Loucy (cell line): Measurements from ENCODE around the gene RPTOR.
"Not testable (repeated sequence)": the region's sequence is repeated elsewhere in the genome, so short reads cannot be mapped to it uniquely, and the experiment has no call there.

Experiments
- H2AFZ ChIP-seq: fragments of 200-600 bp; sonication (generic); 2 replicates; pipeline ENCODE4 v1.6.0; 2016; ENCODE audit warnings: antibody characterized with exemption, mild to moderate bottlenecking, low read length, moderate library complexity
- H3F3A ChIP-seq: fragments of 200-600 bp; 2 replicates; pipeline ENCODE4 v1.6.0; 2016; ENCODE audit warnings: antibody characterized with exemption, low read depth, mild to moderate bottlenecking
- H3K27me3 ChIP-seq: fragments of 200-600 bp; sonication (generic); 2 replicates; pipeline ENCODE4 v1.6.1; 2014; ENCODE audit warnings: low read length, mild to moderate bottlenecking; ENCODE audit not compliant: insufficient read depth, poor library complexity, severe bottlenecking
- H3K36me3 ChIP-seq: fragments of 200-600 bp; sonication (generic); 2 replicates; pipeline ENCODE4 v1.6.1; 2016; ENCODE audit warnings: low read length; ENCODE audit not compliant: insufficient read depth
- H3K4me1 ChIP-seq: fragments of 200-600 bp; sonication (generic); 2 replicates; pipeline ENCODE4 v1.5.1; 2014; ENCODE audit warnings: low read length, mild to moderate bottlenecking; ENCODE audit not compliant: insufficient read depth, poor library complexity, severe bottlenecking
- H3K4me2 ChIP-seq: fragments of 200-600 bp; sonication (generic); 2 replicates; pipeline ENCODE4 v1.6.0; 2014; ENCODE audit warnings: antibody characterized with exemption, low read length, low read depth, mild to moderate bottlenecking; ENCODE audit not compliant: poor library complexity, severe bottlenecking
- H3K4me3 ChIP-seq: fragments of 200-600 bp; sonication (generic); 2 replicates; pipeline ENCODE4 v1.5.1; 2014; ENCODE audit warnings: low read length, mild to moderate bottlenecking, mixed read lengths; ENCODE audit not compliant: poor library complexity, severe bottlenecking
- H3K79me2 ChIP-seq: fragments of 200-600 bp; sonication (generic); 2 replicates; pipeline ENCODE4 v1.6.1; 2014; ENCODE audit warnings: low read length; ENCODE audit not compliant: insufficient read depth
- H3K9ac ChIP-seq: fragments of 200-600 bp; sonication (generic); 2 replicates; pipeline ENCODE4 v1.6.0; 2014; ENCODE audit warnings: mild to moderate bottlenecking, low read depth, low read length, moderate library complexity; ENCODE audit not compliant: poor library complexity, severe bottlenecking
- H3K9me2 ChIP-seq: fragments of 200-600 bp; sonication (generic); replicated peaks from 2 replicates; pipeline ENCODE4 v1.6.1; 2016; ENCODE audit warnings: low read depth, low read length, mixed read lengths
- H3K9me3 ChIP-seq: fragments of 200-600 bp; sonication (generic); 2 replicates; pipeline ENCODE4 v1.6.1; 2014; ENCODE audit warnings: mild to moderate bottlenecking, antibody characterized with exemption, low read length, low read depth; ENCODE audit not compliant: insufficient read depth
- H4K20me1 ChIP-seq: fragments of 200-600 bp; sonication (generic); 2 replicates; pipeline ENCODE4 v1.6.0; 2014; ENCODE audit warnings: antibody characterized with exemption, low read length, mild to moderate bottlenecking; ENCODE audit not compliant: insufficient read depth, poor library complexity, severe bottlenecking
- EZH2phosphoT487 ChIP-seq: fragments of 200-600 bp; IDR thresholded peaks from 2 replicates; pipeline ENCODE4 v1.6.1; 2018; ENCODE audit warnings: antibody characterized with exemption, mild to moderate bottlenecking, moderate library complexity, borderline replicate concordance
- TF ChIP-seq, protein P1 (sequence below): fragments of 200-600 bp; sonication (generic); conservative IDR thresholded peaks from 2 replicates; pipeline ENCODE4 v1.5.1; 2014; ENCODE audit warnings: mild to moderate bottlenecking, antibody characterized with exemption, low read length

The RPTOR gene

DNA sequence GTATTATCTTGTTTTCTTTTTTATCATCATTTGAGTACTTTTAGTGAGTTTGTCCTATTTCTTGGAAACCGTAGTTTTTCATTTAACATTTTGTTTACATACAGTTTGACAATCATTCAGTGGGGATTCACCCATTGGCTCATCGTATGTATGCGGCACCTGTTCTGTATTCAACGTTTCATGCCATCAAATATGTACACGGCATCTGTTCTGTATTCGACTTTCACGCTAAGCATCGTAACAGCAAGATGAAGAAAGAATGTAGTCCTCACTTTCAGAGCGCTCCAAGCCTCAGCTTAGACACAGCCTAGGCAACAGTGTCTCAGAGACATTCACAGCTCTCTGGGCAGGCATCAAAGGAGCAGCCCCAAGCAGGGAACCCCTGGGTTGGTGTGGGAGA, 269.9 kb downstream of the RPTOR start:
- H3K9me3 ChIP-seq: no peaks in the 10 kb centered on the region
- peaks cover 12% of the 10 kb centered on the region; the same call in 1 of the 2 replicates for H3K36me3 ChIP-seq
- H3K9me2 ChIP-seq: no peaks in the 10 kb centered on the region
- no peaks in the 10 kb centered on the region for H3K27me3 ChIP-seq
- no peaks in the 10 kb centered on the region for H4K20me1 ChIP-seq
- no peak overlapping the region for H2AFZ ChIP-seq
- H3K79me2 ChIP-seq: no peaks in the 10 kb centered on the region
- H3K4me1 ChIP-seq: peaks cover 4% of the 10 kb centered on the region
- H3K4me2 ChIP-seq: no peak overlapping the region
- TF ChIP-seq, protein P1, sequence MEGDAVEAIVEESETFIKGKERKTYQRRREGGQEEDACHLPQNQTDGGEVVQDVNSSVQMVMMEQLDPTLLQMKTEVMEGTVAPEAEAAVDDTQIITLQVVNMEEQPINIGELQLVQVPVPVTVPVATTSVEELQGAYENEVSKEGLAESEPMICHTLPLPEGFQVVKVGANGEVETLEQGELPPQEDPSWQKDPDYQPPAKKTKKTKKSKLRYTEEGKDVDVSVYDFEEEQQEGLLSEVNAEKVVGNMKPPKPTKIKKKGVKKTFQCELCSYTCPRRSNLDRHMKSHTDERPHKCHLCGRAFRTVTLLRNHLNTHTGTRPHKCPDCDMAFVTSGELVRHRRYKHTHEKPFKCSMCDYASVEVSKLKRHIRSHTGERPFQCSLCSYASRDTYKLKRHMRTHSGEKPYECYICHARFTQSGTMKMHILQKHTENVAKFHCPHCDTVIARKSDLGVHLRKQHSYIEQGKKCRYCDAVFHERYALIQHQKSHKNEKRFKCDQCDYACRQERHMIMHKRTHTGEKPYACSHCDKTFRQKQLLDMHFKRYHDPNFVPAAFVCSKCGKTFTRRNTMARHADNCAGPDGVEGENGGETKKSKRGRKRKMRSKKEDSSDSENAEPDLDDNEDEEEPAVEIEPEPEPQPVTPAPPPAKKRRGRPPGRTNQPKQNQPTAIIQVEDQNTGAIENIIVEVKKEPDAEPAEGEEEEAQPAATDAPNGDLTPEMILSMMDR: no peak
- TF ChIP-seq EZH2phosphoT487: no peak
- no peak overlapping the region for H3K9ac ChIP-seq
- no peaks in the 10 kb centered on the region for H3F3A ChIP-seq
- no peak overlapping the region for H3K4me3 ChIP-seq

DNA sequence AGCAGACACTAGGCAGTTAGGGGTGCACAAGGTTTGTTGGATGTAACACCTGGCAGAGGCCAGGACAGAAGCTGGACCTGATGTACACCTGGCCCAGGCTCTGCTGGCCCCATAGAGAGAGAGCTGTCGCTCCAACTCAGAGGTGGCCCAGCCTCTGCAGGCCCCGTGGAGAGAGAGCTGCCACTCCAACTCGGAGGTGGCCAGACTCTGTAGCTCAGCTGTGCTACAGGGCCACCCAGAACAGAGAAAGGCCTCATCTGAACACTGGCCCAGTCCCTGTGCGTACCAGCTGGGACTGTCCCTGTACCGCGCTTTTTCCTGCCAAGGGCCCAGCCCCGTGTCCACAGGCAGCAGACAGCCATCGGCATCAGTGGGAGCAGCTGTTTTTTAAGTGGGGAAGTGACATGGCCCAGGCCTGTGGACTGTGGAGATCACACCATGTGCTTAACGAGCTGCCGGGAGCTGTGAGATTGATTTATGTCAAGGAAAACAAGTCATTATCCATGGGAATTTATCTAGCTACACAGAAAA, 270.6 kb downstream of the RPTOR start:
- Histone ChIP-seq H3K9me2 (no peaks in the 10 kb centered on the region), H3K4me3 (no peak overlapping the region), H3K36me3 (peaks cover 12% of the 10 kb centered on the region; the same call in 1 of the 2 replicates), H3F3A (no peaks in the 10 kb centered on the region), H3K9me3 (no peaks in the 10 kb centered on the region), H3K9ac (no peak overlapping the region), H2AFZ (no peak overlapping the region), H3K4me2 (no peak overlapping the region), H3K79me2 (no peaks in the 10 kb centered on the region), H4K20me1 (no peaks in the 10 kb centered on the region), H3K4me1 (peaks cover 8% of the 10 kb centered on the region), H3K27me3 (no peaks in the 10 kb centered on the region)
- no peak for TF ChIP-seq EZH2phosphoT487

DNA sequence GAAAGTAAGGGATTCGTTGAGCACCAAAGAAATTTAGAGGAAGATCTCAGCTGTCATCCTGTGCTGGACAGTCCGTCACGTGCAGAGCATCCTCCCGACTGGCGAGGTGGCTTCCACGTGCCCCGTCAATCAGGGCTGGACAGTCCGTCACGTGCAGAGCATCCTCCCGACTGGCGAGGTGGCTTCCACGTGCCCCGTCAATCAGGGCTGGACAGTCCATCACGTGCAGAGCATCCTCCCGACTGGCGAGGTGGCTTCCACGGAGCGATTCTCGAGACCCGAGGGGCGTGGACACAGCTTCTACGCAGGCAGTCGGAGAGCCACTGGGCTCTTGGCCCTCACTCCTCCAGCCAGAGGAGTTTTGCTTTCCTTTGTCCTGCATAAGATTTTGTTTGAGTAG, 271.1 kb downstream of the RPTOR start:
- not testable (repeated sequence) for H3K79me2 ChIP-seq, H2AFZ ChIP-seq, H3K9ac ChIP-seq, H4K20me1 ChIP-seq, H3K4me3 ChIP-seq, H3F3A ChIP-seq, H3K27me3 ChIP-seq, H3K4me1 ChIP-seq, H3K9me2 ChIP-seq, H3K4me2 ChIP-seq, H3K9me3 ChIP-seq
- peaks cover 12% of the 10 kb centered on the region; the same call in 1 of the 2 replicates for H3K36me3 ChIP-seq

DNA sequence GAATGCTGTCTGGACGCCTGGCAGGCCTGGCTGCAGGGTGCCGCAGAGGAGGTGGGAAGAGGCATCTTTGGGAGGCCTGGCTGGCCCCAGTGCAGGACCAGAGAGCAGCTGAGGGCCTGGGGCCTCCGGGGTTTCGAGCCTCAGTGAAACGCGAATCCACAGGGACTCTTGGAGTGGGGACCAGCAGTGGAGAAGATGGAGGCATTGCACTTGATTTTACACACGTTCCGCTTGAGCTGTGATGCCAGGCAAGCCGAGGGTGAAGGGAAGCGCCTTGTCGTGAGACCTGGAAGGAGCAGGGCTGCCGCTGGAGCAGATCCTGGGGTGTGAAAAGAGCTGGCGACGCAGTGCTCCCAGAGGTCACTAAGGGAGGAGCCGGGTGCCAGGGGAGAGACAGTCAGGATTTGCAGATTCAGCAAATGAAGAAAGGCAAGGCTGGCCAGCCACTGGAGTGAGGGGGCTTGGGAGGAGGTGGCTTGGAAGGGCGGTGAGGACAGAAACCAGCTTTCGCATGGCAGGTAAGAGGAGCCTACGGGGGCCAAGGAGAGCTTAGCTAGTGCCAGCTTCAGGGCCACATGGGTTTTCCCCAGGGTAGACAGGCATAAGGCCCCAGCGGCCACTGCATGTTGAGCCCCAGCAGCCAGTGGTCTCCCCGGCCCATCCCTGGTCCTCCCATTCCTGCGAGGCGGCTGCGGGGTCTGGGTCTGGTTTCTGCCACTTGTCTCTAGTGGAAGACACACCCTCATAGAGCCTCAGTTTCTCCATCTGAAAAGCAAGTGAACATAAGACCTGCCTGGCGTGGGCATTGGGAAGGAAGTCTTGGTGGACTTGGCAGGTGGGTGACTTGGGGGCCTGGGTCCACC, 271.8 kb downstream of the RPTOR start:
- Histone ChIP-seq H3K27me3 (no peaks in the 10 kb centered on the region), H3F3A (no peaks in the 10 kb centered on the region), H3K4me1 (peaks cover 8% of the 10 kb centered on the region)

More for the DNA sequence above, 271.8 kb downstream of the RPTOR start:
- no peak overlapping the region for H3K4me2 ChIP-seq
- no peaks in the 10 kb centered on the region for H3K9me3 ChIP-seq
- H3K79me2 ChIP-seq: no peaks in the 10 kb centered on the region
- no peak overlapping the region for H3K9ac ChIP-seq
- peaks cover 12% of the 10 kb centered on the region; the same call in 1 of the 2 replicates for H3K36me3 ChIP-seq
- TF ChIP-seq, protein P1: no peak
- TF ChIP-seq EZH2phosphoT487: no peak
- no peaks in the 10 kb centered on the region for H3K9me2 ChIP-seq
- H3K4me3 ChIP-seq: no peak overlapping the region
- H4K20me1 ChIP-seq: no peaks in the 10 kb centered on the region
- H2AFZ ChIP-seq: no peak overlapping the region
